ENCODE results near the gene STK32C.
"Not testable (repeated sequence)": the region's sequence is repeated elsewhere in the genome, so short reads cannot be mapped to it uniquely, and the experiment has no call there.

DNA sequence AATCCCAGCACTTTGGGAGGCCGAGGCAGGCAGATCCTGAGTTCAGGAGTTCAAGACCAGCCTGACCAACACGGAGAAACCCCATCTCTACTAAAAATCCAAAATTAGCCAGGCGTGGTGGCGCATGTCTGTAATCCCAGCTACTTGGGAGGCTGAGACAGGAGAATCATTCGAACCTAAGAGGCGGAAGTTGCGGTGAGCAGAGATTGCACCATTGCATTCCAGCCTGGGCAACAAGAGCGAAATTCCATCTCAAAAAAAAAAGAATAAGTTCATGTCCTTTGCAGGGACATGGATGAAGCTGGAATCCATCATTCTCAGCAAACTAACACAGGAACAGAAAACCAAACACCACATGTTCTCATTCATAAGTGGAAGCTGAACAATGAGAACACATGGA lies 7.1 kb upstream of the STK32C start:
- TF ChIP-seq POLR2A, CTCF (IDR thresholded peaks at IDR 0.05): not testable (repeated sequence)

All from prostate gland (tissue), 2 donors.